Measurements from ENCODE around the gene MAPK13.

GRCh38 chr6:36121787-36122494 lies 8.4 kb upstream of the MAPK13 start:
- TF ChIP-seq CTCF (conservative IDR thresholded peaks at IDR 0.05) (no peak), ZFX (IDR thresholded peaks at IDR 0.05) (no peak)

Data from C4-2B (cell line).